GM20000 (cell line): ENCODE results near the gene TRIM69.
"Not testable (repeated sequence)": the region's sequence is repeated elsewhere in the genome, so short reads cannot be mapped to it uniquely, and the experiment has no call there.

ENCODE experiments used
- DNase-seq: peaks from one replicate; pipeline ENCODE4 v3.0.0; 2012; ENCODE audit warnings: low spot score
- TF ChIP-seq, protein P1 (sequence below): IDR thresholded peaks from 2 replicates; pipeline ENCODE4 v1.5.1; 2012; ENCODE audit warnings: mild to moderate bottlenecking, control low read depth; ENCODE audit errors: extremely low read depth, missing control alignments

The TRIM69 gene

DNA sequence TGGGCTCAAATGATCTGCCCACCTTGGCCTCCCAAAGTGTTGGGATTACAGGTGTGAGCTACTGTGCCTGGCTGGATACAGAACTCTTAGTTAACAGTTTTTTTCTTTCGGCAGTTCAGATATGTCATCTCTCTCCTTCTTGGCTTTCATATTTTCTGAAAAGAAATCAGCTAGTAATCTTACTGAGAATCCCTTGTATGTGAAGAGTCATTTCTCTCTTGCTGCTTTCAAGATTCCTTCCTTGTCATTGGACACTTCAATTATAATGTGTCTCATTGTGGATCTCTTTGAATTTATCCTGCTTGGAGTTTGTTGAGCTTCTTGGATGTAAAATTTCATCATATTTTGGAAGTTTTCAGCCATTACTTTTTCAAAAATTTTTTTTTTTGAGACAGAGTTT lies 17.0 kb downstream of the TRIM69 start:
- no peak for DNase-seq

DNA sequence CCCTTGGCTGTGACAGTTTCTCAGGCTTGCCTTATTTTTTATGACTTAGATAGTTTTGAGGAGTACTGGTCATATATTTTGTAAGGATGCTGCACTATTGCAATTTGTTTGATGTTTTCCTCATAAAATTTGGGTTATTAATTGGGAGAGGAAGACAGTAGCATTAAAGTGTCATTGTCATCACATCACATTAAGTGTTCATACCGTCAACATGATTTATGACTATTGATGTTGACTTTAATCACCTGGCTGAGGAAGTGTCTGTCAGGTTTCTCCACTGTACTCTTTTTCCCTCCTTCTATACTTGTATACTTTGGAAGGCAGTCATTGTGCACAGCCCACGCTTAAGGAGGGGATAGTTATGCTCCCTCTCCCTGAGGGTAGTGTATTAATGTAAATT lies 26.9 kb downstream of the TRIM69 start:
- TF ChIP-seq, protein P1, sequence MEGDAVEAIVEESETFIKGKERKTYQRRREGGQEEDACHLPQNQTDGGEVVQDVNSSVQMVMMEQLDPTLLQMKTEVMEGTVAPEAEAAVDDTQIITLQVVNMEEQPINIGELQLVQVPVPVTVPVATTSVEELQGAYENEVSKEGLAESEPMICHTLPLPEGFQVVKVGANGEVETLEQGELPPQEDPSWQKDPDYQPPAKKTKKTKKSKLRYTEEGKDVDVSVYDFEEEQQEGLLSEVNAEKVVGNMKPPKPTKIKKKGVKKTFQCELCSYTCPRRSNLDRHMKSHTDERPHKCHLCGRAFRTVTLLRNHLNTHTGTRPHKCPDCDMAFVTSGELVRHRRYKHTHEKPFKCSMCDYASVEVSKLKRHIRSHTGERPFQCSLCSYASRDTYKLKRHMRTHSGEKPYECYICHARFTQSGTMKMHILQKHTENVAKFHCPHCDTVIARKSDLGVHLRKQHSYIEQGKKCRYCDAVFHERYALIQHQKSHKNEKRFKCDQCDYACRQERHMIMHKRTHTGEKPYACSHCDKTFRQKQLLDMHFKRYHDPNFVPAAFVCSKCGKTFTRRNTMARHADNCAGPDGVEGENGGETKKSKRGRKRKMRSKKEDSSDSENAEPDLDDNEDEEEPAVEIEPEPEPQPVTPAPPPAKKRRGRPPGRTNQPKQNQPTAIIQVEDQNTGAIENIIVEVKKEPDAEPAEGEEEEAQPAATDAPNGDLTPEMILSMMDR = no peak
- DNase-seq = no peak

More for the DNA sequence above, 17.0 kb downstream of the TRIM69 start:
- TF ChIP-seq, protein P1 = no peak

DNA sequence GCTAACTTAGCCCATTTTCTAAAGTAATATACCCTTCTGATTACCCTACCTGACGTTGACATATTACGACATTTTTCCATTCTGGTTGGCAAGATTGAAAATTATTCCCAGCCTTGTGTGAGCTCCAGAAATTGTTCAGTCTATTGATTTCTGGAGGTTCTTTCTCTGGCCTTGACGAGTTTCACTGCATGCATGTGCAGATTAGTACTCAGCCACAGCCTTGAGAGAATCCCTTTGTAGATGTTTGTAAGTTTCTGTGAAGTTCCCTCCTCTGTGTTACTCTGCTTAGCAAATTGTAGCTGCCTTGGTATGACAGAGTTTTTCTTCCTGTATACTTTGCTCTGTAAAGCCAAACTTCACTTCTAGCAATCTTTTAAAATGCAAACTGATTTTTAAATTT lies 27.5 kb downstream of the TRIM69 start:
- no peak for DNase-seq
- TF ChIP-seq, protein P1 = no peak

DNA sequence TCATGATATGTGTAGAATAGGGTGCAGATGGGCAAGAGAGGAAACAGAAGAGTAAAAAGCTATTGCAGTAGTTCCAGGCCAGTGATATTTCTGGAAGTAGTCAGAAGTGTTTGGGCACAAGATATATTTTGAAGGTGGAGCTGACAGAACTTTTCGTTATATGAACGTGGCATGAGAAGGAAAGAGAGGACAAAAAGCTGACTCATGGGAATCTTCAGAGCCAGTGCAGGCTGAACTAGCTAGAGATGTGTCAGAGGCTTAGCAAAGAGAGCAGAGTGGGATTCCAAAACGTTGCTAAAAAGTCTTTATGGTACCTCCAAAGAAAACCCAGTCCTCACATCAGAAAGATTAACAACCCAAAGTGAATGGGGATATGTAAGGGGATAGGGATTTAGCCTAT lies 28.7 kb downstream of the TRIM69 start:
- no peak for DNase-seq
- TF ChIP-seq, protein P1 = no peak

DNA sequence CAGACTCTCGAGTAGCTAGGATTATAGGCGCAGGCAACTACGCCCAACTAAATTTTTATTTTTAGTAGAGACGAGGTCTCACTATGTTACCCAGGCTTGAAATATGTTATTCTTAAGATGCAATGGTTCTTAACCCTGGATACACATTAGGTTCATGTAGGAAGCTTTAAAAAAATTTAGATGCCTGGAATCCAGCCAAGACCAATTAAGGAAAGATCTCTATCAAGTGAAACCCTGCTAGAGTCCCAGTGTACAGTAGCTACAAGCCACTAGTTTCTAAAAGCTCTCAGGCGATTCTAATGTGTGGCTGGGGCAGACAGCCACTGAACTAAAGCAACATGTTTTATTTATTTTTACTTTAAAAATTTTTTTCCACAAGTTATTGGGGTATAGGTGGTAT lies 33.2 kb downstream of the TRIM69 start:
- TF ChIP-seq, protein P1 = no peak
- DNase-seq = no peak

DNA sequence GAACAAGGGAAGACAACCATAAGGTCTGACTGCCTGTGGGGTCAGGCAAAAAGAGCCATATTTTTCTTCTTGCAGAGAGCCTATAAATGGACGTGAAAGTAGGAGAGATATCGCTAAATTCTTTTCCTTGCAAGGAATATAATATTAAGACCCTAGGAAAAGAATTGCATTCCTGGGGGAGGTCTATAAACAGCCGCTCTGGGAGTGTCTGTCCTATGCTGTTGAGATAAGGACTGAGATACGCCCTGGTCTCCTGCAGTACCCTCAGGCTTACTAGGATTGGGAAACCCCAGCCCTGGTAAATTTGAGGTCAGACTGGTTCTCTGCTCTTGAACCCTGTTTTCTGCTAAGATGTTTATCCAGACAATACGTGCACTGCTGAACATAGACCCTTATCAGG lies 34.4 kb downstream of the TRIM69 start:
- not testable (repeated sequence) for DNase-seq

DNA sequence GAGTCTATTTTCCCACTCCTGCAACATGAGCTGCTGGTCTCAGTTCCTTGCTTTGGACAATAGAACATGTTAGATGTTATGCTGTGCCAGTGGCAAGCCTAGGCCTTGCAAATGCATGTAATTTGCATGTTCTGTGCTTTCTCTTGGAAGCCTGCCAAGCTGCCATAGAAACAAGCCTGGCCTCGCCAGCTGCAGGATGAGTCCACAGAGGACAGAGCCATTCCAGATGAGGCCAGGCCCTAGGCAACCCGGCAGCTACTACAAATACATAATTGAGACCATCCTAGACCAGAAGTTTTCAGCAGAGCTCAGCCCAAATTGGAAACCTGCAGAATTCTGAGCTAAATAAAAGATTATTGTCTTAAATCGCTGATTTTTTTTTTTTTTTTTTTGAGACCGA lies 39.6 kb downstream of the TRIM69 start:
- TF ChIP-seq, protein P1 = no peak
- DNase-seq = no peak

DNA sequence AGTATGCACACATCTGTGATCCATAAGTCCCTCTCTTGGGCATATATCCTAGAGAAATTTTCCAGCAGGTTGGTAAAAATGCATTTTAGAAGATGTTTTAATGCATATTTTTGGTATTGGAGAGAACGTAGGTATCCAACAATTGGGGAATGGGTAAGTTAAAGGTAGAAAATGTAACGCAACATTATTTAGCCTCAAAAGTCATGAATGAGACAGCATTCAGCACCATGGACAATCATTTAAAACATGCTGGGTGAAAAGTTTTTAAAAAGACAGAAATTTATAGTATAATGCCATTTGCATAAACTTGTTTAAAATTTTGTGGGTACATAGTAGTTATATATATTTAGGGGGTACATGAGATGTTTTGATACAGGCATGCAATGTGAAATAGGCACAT lies 43.4 kb downstream of the TRIM69 start:
- DNase-seq = no peak

More for the DNA sequence above, 43.4 kb downstream of the TRIM69 start:
- TF ChIP-seq, protein P1 = no peak
